ENCODE results near the gene PIK3R1. TPM values are rescaled to one million over a fixed set of nuclear protein-coding genes. Genes with fewer than 3 reads are reported as not detected.

Gene PIK3R1
- polyA plus RNA-seq, 4 donors, result 72.0 to 84.6 (median 81.2) TPM

DNA sequence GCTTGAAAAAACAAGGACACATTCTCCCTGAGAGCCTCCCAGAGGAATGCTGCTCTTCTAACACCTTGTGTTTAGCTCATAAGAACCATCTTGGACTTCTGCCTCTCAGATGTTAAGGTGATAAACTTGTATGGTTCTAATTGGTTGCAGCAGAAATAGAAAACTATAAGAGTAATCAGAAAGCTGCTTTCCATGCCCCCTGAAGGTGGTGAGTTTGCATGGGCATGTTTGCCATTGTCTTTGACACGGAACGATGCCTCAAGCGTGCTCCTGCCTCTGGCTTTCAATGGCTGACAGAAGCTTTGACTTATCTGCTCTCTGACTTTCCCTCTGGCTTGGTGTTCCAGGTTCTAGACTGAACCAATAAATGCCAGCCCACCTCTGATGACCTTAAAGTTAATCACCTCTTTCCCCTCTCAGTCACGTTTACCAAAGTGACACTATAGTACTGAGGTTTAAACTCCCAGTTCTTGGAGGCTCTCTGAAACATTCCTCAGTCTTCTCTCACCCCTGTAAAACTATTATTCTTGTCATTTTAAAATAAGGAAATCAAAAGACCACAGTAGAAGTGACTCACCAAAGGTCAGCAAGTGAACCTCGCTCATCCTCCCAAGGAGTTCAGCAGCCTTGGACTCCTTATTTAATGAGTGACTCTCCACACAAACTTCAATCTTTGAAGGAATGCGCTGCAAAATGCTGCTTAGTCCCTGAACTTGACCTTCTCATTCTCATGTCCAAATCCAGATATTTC, 103.6 kb downstream of the PIK3R1 start:
- DNase-seq (ENCODE audit: low read depth in 4 of 4, low spot score in 3 of 4), result no peak

DNA sequence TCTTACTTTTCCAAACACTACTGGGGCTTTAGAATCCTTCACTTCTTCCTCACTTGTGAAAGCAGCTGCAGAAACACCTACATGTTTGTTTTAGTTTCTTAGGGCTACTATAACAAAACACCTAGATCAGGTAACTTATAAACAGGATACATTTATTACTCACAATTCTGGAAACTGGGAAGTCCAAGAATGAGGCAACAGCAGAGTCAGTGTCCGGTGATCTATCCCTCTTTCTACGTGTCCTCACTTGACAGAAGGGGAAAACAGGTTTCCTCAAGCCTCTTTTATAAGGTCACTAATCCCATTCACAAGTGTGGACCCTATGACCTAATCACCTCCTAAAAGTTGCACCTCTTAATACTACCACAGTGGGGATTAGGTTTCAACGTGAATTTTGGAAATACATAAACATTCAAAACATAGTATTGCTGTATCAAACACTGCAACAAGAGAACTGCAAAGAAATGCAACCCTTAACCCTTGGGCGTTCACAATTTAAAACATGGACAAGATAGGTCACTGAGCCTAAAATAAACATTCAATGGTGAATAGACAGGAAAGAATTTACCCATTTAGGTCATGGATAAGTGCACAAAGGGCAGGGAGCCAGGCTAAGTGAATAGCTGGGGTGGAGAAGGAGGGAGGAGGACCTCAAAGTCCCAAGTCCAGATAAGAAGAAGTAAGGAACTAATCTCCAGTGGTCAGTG, 104.3 kb downstream of the PIK3R1 start:
- no peak for DNase-seq (ENCODE audit: low read depth in 4 of 4, low spot score in 3 of 4)

DNA sequence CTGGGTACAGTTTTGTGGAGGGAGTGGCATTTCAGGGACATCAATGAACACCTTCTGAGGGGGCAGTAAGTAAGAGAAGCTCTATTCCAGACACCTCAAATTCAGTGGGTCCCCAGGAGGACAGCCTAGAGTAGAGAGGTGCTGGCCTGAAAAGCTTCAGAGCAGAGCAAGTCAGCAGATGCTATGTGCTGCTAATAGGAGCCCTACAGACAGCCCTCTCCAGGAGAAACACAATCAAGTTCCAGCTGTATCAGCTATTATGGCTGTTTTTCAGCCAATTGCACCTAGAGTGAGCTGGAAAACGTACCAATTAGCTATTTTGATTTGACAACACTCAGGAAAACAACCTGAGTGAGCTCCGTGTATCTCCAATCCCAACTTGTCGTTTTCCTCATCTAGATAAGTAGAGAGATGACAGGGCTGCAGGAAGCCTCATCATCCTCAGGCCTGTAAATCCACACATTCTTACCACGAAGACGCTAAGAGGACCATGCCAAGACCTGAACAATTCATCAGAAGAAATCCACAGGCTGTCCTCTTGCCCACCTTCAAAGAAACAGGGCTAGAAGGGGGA, 104.9 kb downstream of the PIK3R1 start:
- no peak for DNase-seq (ENCODE audit: low read depth in 4 of 4, low spot score in 3 of 4)

DNA sequence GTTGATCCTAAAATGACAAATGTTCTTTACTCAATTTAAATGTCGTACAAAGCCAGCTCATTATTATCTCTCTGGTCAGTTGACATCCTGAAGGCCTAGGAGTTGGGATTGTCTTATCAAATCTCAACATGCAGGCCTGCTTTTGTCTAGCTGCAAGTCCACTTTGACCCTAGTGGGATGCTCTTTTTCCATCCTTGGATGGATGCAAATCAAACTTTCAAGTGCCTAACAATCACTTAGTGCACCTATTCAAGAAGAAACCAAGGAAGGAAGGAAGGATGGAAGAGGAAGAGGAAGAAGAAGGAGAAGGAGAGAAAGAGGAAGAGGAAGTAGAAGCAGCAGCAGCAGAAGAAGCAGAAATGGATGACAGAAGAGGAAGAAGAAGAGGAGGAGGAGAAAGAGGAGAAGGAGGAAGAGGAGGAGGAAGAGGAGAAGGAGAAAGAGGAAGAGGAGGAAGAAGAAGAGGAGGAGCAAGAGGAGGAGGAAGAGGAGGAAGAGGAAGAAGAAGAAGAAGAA, 109.6 kb downstream of the PIK3R1 start:
- no peak for DNase-seq (ENCODE audit: low read depth in 4 of 4, low spot score in 3 of 4)

DNA sequence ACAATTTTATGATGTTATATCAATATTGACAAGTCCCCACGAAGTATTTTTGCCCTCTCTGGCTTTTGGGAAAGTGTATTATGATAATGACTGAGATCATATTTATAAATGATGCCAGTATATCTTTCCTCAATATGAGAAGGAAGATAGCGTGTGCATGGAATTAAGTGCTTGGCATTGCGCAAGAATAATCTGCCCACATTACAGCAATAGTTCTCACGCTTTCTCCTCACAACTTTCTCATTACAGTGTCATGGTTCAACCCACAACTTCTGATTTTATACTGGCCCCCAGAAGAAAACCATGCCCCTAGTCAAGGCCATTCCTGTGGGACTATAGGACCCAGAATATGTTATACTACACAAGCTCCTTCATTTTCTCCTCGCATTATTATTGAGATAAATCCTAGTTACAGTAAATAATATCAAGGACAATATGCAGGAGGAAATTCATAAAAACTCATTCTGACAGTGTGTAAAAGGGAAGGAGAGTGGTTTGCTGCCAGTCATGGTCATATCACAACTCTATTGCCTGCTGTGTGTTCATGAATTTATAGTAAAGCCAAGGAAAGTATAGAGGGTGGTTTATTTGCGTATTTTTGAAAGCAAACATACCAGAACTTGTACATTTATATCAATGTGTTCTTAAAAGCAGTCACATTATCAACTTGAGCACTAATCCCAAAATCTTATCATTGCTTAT, 114.1 kb downstream of the PIK3R1 start:
- no peak for DNase-seq (ENCODE audit: low read depth in 4 of 4, low spot score in 3 of 4)

DNA sequence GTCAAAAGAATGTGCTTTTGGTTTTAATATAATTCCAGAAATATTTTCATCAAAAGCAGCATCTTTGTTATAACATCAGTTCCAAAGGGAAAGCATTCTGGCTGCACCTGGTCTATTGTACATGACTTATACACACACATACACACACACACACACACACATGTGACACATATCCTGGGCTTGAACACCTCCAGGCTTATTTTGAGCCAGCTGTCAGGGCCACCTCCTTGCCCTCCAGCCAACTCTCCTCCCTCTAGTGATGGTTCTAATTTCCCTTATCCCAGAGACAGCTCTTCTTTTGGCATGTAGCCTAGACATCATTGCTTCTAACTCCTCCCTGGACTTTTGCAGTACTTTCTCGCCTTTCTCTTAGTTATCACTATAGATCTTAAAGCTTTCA, 115.0 kb downstream of the PIK3R1 start:
- DNase-seq (ENCODE audit: low read depth in 4 of 4, low spot score in 3 of 4), result no peak

DNA sequence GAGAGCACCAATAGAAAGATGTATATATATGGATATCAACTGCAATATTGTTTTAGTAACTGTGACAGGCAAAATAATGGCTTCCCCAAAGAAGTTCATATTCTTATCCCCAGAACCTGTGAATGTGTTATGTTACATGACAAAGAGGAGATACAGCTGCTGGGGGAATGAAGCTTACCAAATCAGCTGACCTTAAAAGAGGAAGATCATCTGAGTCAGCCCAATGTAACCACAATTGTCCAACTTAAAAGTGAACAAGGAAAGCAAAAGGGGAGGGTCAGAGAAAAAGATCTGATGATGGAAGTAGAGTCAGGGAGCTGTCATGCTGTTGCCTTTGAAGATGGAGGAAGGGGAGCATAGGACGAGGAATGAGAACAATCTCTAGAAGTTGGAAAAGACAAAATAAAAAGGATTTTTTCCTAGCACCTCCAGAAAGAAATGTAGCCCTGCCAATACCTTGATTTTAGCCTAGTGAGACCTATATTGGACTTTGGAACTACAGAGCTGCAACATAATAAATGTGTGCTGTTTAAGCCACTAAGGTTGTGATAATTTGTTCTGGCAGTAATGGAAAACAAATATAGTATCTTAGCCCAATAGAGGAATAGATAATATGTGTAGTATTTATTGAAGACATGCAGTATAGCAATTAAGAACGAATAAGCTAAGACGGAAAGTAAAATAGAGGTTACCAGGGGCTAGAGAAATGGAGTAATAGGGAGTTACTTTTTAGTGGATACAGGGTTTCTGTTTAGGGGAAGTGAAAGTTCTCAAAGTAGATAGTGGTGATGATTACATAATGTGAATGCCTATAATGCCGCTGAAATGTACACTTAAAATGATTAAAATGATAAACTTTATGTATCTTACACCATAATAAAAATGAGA, 115.9 kb downstream of the PIK3R1 start:
- DNase-seq (ENCODE audit: low read depth in 4 of 4, low spot score in 3 of 4), result no peak

DNA sequence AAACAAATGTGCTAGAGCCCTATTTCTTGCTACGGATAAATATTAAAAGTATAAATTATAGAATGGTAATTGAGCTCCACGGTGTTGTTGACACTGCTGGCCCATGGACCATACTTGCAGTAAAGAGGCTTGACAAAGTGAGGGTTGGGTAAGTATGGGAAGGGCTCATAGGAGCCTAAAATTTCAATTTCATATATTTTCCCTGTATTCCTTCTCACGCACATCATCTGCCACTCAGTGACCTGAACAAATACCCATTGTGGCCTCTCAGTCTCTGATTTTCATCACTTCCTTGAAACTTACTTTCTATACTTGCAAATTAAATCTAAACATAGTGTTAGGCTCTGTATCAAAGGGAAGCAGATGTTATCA, 116.5 kb downstream of the PIK3R1 start:
- DNase-seq (ENCODE audit: low read depth in 4 of 4, low spot score in 3 of 4), result no peak

DNA sequence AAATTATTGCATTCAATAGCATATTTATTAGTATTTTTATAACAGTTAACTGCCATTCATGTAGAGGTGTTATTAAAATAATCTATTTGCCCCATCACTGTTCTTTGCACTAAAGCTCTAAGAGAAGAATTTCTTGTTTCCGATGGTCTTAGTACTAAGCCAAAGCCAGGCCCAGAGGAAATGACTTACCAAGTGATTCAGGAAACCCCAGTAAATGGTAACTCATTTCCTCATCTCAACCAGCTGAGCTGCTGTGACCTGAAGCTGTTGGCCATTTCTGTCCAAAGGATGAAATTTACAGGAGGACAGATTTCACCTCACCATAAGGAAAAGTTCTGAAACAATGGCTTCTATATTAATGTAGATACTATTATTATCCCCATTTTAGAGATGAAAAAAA, 117.0 kb downstream of the PIK3R1 start:
- no peak for DNase-seq (ENCODE audit: low read depth in 4 of 4, low spot score in 3 of 4)

DNA sequence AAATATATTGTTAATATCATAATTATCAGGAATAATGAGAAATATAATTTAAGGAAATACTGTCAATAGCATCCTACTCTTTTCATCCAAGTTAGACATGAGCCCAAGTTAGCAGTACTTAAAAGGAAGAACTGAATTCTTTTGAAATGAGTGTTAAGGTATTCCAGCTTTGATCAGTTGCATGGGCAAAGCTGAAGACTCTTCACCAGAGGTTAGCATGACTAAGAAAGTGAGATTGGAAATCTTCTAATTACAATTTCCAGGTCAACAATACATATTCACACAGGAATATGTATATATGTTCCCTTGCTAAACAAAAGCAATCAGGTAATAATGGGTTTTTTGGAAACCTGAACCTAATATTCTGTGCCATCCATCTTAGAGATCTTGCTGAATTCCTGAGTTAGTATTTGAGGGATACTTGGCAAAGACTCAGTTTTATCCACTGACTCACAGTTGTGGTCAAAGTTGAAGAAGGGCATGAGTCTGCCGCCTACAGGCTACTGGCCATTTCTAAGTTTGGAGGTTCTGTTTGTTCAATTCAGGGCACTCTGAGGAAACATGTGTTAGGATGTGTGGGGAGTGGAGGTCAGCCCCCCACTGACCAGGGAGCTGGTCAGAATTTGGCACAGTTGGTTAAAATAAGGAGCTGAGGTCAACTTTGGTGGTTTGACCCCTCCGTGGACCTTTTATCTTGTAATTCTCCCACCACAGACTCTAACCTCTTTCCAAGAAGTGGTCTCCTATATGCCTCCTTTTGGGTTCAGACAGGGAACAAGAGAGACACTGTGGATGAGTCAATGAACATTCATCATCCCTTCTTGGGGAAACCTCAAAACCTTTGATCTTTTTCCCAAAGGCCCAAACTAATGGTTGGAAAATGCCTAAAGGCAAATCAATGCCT, 118.3 kb downstream of the PIK3R1 start:
- DNase-seq (ENCODE audit: low read depth in 4 of 4, low spot score in 3 of 4), result no peak

DNA sequence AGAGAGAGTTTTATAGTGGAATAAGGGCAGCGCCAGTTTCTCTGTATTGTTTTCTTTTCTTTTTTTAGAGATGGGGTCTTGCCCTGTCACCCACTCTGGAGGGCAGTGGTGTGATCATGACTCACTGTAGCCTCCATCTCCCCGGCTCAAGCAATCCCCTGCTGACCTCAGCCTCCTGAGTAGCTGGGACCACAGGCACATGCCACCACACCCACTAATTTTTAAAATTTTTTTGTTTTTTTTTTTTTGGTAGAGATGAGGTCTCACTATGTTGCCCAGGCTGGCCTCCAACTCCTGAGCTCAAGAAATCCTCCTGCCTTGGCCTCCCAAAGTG, 119.0 kb downstream of the PIK3R1 start:
- no peak for DNase-seq (ENCODE audit: low read depth in 4 of 4, low spot score in 3 of 4)

DNA sequence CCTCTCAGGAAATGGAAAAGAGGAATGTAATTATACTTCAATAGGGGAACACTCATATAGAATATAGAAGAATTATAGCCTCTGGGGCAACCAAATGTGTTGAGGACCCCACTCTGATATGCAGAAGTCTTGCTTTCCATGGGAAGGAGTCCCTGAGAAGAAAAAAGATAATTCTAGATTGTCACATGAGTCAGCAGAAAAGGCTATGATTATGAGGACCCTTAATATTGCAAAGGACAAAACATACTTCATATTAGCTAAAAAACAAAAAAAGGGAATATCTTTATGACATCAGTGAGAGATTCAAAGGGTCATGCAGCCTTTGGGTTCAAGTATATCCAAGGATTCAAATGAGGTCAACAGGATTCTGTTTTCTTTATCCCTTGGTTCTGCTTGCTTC, 119.5 kb downstream of the PIK3R1 start:
- no peak for DNase-seq (ENCODE audit: low read depth in 4 of 4, low spot score in 3 of 4)

DNA sequence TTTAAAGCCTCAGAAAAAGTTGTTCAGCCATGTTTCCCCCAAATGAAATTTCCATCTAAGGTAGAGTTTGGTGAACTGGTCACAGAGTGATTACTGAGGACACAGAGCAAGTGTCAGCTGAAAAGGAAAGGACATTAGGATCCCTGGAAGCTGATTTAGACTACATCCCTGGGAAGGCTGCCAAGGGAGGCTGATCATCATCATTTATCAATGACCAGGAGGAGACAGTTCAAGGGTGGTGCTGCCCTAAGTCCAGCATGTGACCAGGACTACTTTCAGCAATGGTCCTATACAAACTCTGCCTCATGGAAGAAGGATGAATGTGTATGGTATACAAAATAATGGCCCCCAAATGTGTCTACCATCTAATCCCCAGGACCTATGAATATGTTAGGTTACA, 120.6 kb downstream of the PIK3R1 start:
- no peak for DNase-seq (ENCODE audit: low read depth in 4 of 4, low spot score in 3 of 4)

DNA sequence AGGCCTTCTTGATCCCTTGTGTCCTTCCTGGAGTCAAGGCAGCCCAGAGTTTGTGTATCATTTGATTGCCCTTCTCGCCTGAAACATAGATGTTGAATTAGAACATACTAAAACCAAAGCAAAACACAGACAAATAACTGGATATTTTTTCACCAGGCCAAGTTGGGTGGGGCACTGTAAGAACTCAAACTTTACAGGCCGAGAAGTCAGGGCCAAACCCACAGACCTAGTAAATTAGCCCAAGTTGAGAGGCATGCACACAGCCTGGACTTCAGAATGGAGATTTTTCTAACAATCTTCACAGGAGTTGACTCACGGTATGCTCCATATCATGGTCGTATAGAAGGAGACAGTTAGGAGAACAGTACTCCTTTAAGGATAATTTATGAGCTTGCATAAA, 121.7 kb downstream of the PIK3R1 start:
- DNase-seq (ENCODE audit: low read depth in 4 of 4, low spot score in 3 of 4), result no peak

DNA sequence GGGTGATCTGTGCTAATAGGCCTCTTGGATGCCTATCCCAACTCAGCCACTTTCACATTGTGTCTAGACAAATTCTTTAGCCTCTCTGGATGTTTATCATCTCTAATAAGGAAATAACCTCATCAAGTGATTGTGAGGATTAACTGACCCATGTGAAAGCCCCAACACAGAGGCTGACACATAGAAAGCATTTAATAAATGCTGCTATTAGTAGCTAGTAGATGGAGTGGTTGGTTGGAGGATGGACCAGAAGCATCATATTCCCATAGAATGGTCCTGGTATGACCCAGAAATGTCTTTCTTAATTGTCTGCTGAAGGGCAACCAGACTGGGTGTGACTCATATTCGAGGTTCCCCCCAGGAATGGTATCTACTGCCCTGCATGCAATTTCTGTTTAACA, 124.4 kb downstream of the PIK3R1 start:
- no peak for DNase-seq (ENCODE audit: low read depth in 4 of 4, low spot score in 3 of 4)

DNA sequence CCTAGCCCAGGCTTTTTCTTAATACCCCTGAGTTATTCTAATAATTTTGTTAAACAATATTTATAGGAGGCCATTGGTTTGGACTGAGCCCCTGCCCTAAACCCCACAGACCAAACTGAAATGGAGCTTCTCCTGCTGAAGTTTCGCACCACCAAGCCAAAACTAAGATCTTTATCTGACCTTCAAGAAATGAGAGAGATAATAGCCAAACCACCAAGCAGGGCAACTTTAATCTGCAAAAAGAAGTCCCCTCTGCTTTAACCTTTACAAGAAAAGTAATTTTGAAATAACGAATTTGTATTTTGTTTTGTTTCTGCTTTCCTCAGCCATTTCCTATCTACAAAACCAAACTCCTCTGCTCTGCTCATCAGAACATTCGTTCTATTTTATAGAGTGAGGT, 125.5 kb downstream of the PIK3R1 start:
- no peak for DNase-seq (ENCODE audit: low read depth in 4 of 4, low spot score in 3 of 4)

DNA sequence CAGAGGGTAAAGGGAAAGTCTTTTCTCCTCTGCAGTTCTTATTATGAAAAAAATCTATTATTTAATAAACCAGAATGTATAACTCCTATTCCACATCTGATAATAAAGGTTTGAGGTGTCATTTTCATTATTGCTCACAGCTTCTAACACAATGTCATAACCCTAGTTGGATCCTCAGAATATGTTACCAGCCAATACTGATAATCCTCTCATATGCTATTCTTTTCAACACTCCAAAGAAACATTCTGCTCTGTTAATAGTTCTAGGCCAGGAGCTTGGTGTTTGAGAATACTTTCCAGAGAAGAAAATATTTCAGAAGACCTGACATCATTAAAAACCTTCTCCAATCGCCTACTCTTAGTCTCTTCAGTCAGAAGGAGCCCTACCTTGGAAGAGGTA, 127.1 kb downstream of the PIK3R1 start:
- DNase-seq (ENCODE audit: low read depth in 4 of 4, low spot score in 3 of 4), result no peak

DNA sequence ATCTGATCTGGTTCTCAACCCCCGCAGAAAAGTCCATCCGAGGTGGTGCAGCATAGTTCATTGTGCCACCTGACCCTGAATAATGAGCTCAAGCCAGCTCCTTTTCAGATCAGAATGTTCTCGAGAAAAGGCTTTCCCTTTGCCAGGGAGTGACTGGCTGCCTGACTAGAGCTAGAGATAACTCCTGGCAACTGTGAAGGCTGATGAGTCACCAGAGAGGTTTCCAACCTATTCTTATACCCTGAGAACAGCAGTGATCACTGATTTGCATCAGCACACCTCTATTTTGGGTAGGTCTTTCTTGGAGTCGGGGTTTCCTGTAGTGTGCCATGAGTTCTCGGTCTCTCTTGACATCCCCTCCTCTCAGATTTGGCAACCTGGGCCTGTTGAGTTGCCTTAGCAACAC, 127.9 kb downstream of the PIK3R1 start:
- no peak for DNase-seq (ENCODE audit: low read depth in 4 of 4, low spot score in 3 of 4)

DNA sequence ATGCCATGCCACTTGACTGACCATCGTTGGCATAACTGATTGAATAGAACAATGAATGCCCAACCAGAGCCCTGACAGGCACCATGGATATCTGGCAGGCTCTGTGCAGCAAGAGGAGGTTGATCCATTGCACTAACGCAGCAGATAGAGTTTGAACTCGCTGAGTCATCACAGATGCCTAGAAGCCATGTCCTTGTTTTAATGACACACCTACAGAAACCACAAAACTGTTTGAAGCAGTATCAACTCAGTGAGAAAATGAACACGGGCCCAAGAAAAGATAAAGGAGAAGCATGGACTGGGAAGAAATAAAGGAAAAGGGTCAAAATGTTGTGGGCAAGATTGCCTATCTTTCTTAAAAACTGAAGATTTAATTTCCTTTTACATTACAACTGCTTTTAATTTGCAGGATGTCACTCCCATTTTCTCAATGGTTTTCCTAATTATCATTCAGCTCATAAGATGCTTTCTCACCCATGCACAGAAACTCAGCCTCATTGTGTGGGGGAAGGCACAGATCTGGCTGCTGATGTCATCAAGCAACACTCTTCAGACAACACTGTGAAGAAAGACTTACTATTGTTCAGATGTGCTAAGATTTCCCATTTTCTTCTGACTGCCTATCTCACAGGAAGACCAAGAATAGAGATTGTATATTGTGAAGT, 129.0 kb downstream of the PIK3R1 start:
- DNase-seq (ENCODE audit: low read depth in 4 of 4, low spot score in 3 of 4), result no peak
